Stimulated activated CD8-positive, alpha-beta memory T cell treated with anti-CD3 and anti-CD28 coated beads, Interleukin-12 subunit alpha, Interleukin-12 subunit beta, amount 100 ng/mL, for 1 hour (primary cell): ENCODE results near the gene PTPRT.
"Not testable (repeated sequence)": the region's sequence is repeated elsewhere in the genome, so short reads cannot be mapped to it uniquely, and the experiment has no call there.

ENCODE experiments used
- DNase-seq: peaks from one replicate; pipeline ENCODE4 v3.0.0-alpha.2; 2020; ENCODE audit warnings: low read depth

Gene PTPRT

GRCh38 chr20:42910808-42911207, 278.9 kb downstream of the PTPRT start:
- not testable (repeated sequence) for DNase-seq

GRCh38 chr20:42907730-42908129, 282.0 kb downstream of the PTPRT start:
- no peak for DNase-seq

DNA sequence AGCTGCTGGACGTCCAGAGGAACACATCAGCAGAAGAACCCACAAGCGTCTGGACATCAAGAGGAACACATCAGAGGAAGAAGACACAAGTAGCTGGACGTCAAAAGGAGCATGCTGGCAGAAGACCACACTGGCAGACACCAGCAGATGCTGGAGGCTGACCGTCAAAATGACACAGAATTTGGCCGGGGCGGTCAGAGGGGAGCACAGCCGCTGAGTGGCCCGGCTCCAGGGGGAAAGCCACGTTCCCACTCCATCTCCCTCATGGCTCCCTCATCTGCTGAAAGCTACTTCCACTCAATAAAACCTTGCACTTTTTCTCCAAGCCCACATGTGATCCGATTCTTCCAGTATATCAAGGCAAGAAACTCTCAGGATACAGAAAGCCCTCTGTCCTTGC, 283.6 kb downstream of the PTPRT start:
- no peak for DNase-seq

- DNase-seq = no peak
Observed at GRCh38 chr20:42902509-42902908, 287.2 kb downstream of the PTPRT start.

DNA sequence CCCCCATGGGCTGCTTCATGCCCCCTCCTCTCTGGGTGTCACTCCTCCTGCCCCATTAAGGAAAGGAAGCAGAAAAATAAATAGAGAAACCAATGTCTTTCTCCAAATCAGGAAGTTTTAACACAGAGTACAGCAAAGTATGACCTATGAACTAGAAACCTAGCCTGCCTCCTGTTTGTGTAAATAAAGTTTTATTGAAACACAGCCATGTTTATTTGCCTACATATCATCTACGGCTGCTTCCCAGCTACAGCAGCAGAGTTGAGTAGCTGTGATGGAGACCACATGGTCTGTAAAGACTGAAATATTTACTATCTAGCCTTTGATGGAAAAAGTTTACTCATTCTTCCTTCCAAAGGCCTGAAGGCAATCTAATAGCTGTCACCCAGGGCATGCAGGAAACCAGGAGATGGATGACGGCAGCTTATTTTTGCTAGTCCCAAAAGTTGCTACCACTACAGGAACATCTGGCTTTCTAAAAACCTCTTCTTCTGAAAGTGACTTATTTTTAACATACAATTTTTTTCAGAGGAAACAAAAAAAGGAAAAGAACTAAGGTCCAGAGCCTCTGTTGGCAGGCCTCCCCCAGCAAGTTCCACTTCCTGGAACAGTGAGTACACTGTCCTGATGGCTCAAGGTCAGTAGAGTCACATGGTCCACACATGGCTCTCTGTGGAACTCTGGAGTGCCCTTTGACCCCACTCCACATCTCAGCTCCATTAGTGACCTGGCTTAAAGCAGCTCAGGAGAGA, 287.8 kb downstream of the PTPRT start:
- no peak for DNase-seq

GRCh38 chr20:42900764-42901163, 288.9 kb downstream of the PTPRT start:
- DNase-seq = not testable (repeated sequence)

GRCh38 chr20:42895020-42895419, 294.7 kb downstream of the PTPRT start:
- DNase-seq = no peak

- DNase-seq = no peak
Observed at GRCh38 chr20:42894483-42894882, 295.2 kb downstream of the PTPRT start.

- no peak for DNase-seq
Observed at GRCh38 chr20:42889517-42889916, 300.2 kb downstream of the PTPRT start.

- DNase-seq = no peak
Observed at GRCh38 chr20:42887281-42887680, 302.4 kb downstream of the PTPRT start.

DNA sequence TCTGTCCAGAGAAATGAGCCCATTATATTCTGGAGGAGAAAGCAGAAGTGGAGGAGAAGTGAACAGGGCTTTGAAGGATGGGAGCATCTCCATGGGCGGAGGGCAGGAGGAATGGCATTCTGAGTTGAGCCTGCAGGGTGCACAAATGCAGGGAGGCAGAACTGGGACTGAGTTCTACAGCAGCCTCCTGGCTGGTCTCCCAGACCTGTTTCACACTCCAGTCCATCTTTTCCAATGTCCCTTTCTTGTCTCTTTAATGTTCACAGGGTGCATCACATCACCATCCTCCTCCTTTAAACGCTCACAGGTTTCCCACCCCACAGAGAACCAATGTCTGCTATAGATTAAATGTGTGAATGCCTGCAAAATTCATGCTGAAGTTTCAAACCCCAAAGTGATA, 302.9 kb downstream of the PTPRT start:
- DNase-seq = no peak

DNA sequence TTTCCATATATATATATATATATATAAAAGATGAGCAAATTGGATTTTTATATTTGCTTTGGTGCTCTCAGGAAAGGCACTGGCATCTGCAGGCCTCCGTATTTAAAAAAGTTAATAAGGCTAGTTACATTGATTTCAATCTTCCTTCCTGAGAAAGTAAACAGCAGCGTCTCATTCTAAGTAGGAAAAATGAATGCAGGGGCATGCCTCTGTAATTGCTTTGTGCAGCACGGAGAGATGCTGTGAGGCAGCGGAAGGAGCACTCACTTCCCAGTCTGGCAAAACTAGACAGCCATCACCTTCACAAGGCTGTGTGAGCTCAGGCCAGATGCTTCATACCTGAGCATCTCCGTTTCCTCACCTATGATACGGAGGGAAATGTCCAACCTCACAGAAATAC, 303.7 kb downstream of the PTPRT start:
- DNase-seq = no peak

GRCh38 chr20:42875581-42875980, 314.1 kb downstream of the PTPRT start:
- DNase-seq = no peak

GRCh38 chr20:42873259-42873658, 316.4 kb downstream of the PTPRT start:
- DNase-seq = no peak

DNA sequence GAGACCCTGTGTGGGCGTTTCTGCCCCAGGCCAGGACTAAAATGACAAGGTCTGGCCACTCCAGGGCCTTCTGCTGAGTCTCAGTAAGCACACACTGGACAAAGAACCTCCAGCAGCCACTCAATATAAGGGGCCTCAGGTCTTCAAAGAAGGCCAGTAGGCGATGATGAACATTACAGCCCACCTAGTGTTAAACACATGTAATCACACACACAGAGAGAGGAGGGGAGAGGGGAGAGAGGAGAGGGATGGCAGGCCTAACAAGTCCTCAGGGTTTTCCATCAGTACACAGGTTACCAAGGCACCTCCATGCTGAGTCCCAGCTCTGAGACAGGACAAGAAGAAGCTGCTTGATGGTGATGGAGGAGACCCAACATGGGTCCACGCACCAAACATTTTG, 325.6 kb downstream of the PTPRT start:
- no peak for DNase-seq

DNA sequence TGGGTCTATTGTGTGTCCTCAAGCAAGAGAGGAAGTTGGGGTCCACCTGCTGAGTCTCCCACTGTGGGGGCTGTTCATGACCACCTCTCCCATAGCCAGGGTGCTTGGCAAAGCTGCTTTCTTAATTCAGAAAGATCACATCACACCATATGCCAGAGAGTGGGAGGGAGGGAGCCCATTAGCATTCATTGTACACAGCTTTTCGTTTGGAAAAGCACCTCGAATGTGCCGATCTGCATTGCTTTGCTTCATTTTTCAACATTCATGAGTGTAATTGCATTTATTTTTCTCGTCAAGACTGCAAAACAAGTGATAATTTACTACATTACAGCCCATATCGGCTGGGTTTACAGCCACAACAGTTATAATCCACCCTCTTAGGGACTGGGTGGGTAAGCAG, 327.3 kb downstream of the PTPRT start:
- DNase-seq = no peak

DNA sequence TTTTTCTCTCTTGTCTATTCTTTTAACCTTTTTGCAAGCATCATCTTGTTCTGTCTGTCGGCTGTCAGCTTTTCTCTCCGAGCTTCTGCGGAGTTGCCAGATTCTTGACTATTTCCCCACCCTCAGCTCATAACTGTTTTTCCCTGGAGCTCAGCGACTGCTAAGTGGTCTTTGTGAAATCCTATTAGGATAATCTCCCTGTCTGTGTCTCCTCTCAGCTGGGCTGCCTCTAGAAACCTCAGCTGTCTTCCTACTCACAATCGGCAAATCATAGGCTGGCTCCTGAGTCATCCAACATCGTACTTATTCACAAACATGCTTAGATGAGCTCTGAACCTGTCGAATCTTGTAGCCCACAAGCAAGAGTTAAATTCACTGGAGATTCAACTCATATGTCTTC, 332.3 kb downstream of the PTPRT start:
- DNase-seq = no peak

GRCh38 chr20:42855896-42856295, 333.8 kb downstream of the PTPRT start:
- no peak for DNase-seq

DNA sequence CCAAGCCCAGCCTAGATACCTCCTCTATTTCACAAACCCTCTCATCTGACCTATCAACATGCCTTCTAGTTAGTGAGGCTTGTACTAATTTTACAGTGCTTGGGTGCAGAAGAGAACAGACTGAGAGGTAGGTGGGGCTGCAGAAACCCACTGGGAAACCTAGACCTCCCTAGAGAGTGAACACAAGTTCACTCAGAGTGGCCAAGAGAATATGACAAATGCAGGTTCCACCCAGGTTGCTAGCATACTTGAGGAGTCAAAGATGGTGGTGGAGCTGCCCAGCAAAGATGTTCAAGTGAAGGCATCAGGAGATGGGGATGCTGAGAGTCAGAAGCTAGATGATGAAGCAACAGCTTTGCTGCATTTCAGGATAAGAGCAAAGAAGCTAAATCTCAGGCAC, 337.0 kb downstream of the PTPRT start:
- no peak for DNase-seq

DNA sequence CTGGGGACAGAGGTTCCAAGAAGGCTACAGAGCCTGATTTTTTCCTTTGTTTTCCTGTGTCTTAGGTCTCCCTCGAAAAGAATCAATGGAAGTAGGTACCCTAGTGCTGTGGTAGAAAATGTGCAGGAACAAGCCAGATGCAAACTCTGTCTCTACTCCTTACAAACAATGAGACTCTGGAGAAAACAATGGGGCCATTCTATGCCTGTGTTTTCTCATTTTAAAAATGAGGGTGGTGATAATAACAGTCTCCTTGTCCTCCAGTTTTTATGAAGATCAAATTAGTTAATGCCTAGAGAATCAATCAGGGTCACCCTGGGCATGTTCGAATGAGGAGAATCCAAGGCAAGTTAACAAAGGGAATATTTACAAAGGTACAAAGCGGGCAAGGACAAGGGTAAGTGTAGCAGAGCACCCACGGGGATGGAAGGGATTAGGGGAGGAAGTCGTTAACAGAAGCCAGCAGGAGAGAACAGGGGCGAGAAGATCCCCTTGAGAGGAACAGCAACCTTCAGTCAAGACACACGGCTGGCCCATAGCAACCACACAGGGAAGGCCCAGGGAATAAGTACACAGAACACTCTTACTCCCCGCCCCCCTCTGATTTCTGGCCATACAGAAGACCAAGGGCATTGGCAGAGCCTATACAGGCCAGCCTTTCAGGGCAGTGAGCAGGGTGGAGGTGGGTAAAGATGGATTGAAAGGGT, 342.8 kb downstream of the PTPRT start:
- DNase-seq = no peak

DNA sequence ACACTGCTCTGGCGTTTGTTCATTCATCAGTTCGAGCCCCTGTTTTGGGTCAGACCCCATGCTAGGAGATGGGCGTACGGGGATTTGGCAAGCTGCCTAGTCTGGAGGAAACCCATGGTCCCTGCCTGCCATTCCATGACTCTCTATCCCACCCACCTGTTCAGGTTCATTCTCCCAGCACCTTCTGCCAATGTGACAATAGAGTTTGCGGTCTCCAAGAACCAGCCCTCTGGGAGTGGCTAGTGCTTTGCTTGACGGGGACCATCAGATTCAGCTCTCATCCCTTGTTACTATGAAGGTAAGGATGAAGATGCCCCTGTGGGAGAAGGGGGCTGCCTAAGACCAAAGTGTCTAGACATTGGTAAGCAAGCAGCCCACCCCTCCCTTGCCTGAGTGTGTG, 345.0 kb downstream of the PTPRT start:
- DNase-seq = no peak

GRCh38 chr20:42837456-42837855, 352.2 kb downstream of the PTPRT start:
- DNase-seq = no peak

DNA sequence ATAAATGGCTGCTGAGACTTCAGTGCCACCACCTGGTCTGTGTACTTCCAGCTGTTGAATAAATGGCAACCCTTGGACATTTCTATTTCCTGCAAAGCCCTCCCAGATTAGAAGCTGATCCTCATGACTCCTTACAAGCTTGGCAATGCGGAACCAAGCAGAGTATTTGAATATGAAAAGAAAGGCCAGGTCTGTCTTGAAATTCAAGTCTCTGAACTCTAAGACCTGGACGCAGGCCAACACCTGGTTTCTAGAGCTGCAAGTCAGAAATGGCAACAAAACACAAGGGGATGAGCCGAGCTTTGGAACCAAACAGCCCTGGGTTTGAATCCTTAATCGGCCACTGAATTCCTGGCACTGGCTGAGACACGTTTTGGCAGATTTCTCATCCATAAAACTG, 353.4 kb downstream of the PTPRT start:
- no peak for DNase-seq

DNA sequence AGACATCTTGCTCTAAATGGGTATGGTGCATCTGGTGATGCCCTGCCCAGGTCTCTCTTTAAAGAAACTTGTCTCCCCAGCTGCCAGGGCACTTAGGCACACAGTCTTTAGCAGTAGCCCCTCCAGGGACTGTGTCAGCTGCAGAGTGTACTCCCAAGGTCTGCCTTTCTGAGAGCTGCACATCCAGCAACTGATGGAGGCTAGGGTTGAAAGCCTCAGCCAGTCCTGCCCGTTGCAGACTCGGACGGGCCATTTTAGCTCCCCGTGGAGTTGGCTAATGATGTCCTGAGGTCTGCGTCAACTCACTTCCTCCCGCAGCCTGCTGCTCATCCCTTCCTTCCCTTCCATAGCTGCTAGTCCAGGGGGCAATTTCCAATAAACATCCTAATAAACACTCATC, 381.8 kb downstream of the PTPRT start:
- DNase-seq = no peak
